KMS-11 (cell line): ENCODE measurements around the gene MSGN1.

Source experiments
- H2AFZ ChIP-seq: fragments of 200-600 bp; sonication (generic); 2 replicates; pipeline ENCODE4 v1.6.1; 2016; ENCODE audit warnings: antibody characterized with exemption, mixed run types, low read depth
- H3K27ac ChIP-seq: fragments of 200-600 bp; sonication (generic); 2 replicates; pipeline ENCODE4 v1.6.1; 2016; ENCODE audit warnings: mild to moderate bottlenecking, mixed run types
- H3K27me3 ChIP-seq: fragments of 200-600 bp; sonication (generic); 2 replicates; pipeline ENCODE4 v1.6.1; 2017; ENCODE audit warnings: mild to moderate bottlenecking, low read depth, mixed run types, moderate library complexity; ENCODE audit not compliant: insufficient read depth
- H3K36me3 ChIP-seq: fragments of 200-600 bp; sonication (generic); 2 replicates; pipeline ENCODE4 v1.6.1; 2017; ENCODE audit warnings: mild to moderate bottlenecking, mixed run types; ENCODE audit not compliant: insufficient read depth
- H3K4me1 ChIP-seq: fragments of 200-600 bp; sonication (generic); 2 replicates; pipeline ENCODE4 v1.6.1; 2016; ENCODE audit warnings: mild to moderate bottlenecking, low read depth, mixed run types; ENCODE audit not compliant: poor library complexity, severe bottlenecking
- H3K4me2 ChIP-seq: fragments of 200-600 bp; sonication (generic); 2 replicates; pipeline ENCODE4 v1.7.0; 2016; ENCODE audit warnings: mild to moderate bottlenecking, mixed run types
- H3K4me3 ChIP-seq: fragments of 200-600 bp; sonication (generic); IDR thresholded peaks from 2 replicates; pipeline ENCODE4 v1.6.1; 2017; ENCODE audit warnings: low read depth, low read length, mixed read lengths; ENCODE audit not compliant: insufficient read depth
- H3K79me2 ChIP-seq: fragments of 200-600 bp; sonication (generic); 2 replicates; pipeline ENCODE4 v1.6.1; 2016; ENCODE audit warnings: low read depth, mixed run types; ENCODE audit not compliant: insufficient read depth
- H3K9ac ChIP-seq: fragments of 200-600 bp; sonication (generic); 2 replicates; pipeline ENCODE4 v1.6.1; 2016; ENCODE audit warnings: mild to moderate bottlenecking, mixed run types
- H4K20me1 ChIP-seq: fragments of 200-600 bp; sonication (generic); 2 replicates; pipeline ENCODE4 v1.6.1; 2016; ENCODE audit warnings: mild to moderate bottlenecking, mixed run types; ENCODE audit not compliant: insufficient read depth
- TF ChIP-seq, protein P1 (sequence below): fragments of 200-600 bp; sonication (generic); conservative IDR thresholded peaks from 2 replicates; pipeline ENCODE4 v1.6.1; 2017; ENCODE audit warnings: low read depth, mild to moderate bottlenecking, antibody characterized with exemption, low read length, moderate library complexity, mixed read lengths

Gene MSGN1

DNA sequence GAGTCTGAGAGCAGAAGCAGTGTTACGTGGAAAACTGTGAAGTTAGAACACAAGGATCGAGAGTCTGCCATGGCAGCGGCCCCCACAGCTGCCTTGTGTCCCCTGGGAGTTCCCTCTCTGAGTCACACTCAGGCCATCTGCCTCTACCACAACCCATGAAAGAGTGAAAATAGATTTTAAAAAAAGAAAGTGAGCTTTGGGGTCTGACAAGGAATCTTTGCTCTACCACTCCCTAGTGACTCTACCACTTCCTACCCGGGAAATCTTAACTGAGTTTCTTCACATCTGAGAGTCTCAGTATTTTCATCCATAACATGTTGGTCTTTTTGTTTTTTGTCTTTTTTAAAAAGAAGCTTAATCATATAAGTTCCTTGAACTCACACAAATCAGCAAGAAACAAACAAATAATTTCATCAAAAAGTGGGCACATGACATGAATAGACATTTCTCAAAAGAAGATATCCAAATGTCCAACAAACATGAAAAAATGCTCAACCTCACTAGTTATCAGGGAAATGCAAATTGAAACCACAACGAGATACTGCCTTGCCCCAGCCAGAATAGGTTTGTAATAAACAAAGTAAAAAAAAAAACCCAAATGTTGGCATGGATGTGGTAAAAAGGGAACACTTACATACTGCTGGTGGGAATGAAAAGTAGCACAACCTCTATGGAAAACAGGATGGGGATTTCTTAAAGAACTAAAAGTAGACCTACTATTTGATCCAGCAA lies 2.4 kb upstream of the MSGN1 start:
- TF ChIP-seq, protein P1, sequence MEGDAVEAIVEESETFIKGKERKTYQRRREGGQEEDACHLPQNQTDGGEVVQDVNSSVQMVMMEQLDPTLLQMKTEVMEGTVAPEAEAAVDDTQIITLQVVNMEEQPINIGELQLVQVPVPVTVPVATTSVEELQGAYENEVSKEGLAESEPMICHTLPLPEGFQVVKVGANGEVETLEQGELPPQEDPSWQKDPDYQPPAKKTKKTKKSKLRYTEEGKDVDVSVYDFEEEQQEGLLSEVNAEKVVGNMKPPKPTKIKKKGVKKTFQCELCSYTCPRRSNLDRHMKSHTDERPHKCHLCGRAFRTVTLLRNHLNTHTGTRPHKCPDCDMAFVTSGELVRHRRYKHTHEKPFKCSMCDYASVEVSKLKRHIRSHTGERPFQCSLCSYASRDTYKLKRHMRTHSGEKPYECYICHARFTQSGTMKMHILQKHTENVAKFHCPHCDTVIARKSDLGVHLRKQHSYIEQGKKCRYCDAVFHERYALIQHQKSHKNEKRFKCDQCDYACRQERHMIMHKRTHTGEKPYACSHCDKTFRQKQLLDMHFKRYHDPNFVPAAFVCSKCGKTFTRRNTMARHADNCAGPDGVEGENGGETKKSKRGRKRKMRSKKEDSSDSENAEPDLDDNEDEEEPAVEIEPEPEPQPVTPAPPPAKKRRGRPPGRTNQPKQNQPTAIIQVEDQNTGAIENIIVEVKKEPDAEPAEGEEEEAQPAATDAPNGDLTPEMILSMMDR = no peak
- Histone ChIP-seq H3K4me3 (no peak overlapping the region), H3K36me3 (no peaks in the 10 kb centered on the region), H3K79me2 (no peaks in the 10 kb centered on the region), H3K27me3 (no peaks in the 10 kb centered on the region), H3K27ac (no peak overlapping the region), H3K4me1 (peaks cover 10% of the 10 kb centered on the region), H4K20me1 (no peaks in the 10 kb centered on the region), H2AFZ (no peak overlapping the region), H3K9ac (no peak overlapping the region), H3K4me2 (no peak overlapping the region)

DNA sequence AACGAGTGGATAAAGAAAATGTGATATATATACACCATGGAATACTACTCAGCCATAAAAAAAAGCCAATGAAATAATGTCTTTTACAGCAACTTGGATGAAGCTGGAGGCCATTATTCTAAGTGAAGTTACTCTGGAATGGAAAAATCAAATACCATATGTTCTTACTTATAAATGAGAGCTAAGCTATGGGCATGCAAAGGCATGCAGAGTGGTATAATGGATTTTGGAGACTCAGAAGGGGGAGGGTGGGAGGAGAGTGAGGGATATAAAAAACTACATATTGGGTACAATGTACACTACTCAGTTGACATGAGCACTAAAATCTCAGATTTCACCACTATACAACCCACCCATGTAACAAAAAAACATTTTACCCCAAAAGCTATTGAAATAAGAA lies 1.7 kb upstream of the MSGN1 start:
- no peaks in the 10 kb centered on the region for H3K27me3 ChIP-seq
- H3K36me3 ChIP-seq = no peaks in the 10 kb centered on the region
- H3K79me2 ChIP-seq = no peaks in the 10 kb centered on the region
- no peak overlapping the region for H3K4me3 ChIP-seq
- no peak overlapping the region for H3K4me2 ChIP-seq
- no peak overlapping the region for H2AFZ ChIP-seq
- no peaks in the 10 kb centered on the region for H4K20me1 ChIP-seq
- TF ChIP-seq, protein P1 = no peak
- no peak overlapping the region for H3K9ac ChIP-seq
- H3K27ac ChIP-seq = no peak overlapping the region
- peaks cover 10% of the 10 kb centered on the region for H3K4me1 ChIP-seq

DNA sequence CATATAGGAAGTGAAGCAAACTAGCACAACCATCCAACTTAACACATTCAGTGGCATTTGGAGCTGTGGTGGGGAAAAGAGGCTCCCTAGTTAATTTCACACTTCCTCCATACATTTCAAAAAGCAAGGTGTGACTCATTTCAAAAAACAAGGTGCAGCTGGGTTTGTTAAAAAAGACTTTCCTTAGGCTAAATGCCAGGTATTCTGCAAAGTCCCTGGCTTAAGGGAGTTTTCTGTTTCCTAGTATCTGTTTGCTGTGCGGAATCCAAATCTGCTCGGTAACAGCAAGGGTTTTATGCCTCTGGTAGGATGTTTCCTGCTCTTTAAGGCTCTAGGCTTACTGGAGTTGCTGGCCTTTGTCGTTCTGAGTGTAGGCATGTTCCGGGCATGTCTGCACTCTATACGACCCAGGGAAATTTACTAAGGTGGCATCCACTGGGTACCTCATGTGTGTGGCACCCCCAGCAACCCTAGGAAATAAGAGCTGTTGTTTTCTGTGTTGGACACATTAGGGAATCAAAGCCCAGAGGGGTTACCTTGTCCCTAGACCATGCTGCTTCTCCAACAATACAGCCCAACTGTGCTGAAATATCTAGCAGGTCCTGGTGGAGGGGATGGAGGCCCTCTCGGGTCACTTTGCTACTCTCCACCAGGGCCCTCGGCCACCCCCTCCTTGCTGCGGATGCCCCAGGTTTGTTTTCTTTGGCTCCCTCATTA lies 634 bp upstream of the MSGN1 start:
- no peak overlapping the region for H3K4me2 ChIP-seq

DNA sequence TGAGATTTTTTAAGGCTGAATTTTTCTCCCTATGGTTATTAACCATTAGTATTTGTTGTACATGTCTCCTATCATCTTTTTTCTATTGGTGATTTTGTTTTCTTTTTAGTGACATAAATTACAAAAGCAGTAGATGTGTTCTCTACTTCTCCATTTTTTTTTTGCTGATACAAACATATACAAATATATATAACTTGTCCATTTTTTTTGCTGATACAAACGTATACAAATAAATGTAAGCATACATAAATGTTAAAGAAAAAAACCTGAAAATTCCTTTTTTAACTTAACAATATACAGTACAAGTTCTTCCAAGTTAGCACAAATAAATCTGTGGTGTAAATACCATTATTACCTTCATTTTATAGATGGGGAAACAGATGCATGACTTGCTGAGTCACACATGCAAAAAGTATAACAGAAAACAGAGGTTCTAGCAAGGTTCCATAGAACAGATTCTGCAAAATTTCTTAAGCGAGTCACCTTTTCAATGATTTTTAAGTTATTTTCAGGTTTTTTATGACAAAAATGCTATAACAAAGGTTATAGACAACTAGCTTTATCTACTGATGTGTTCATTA lies 2.1 kb downstream of the MSGN1 start:
- no peak overlapping the region for H3K27ac ChIP-seq
- TF ChIP-seq, protein P1 = no peak
- no peaks in the 10 kb centered on the region for H4K20me1 ChIP-seq
- H3K36me3 ChIP-seq = no peaks in the 10 kb centered on the region
- no peak overlapping the region for H3K9ac ChIP-seq
- no peaks in the 10 kb centered on the region for H3K27me3 ChIP-seq
- peaks cover 9% of the 10 kb centered on the region for H3K4me1 ChIP-seq
- no peaks in the 10 kb centered on the region for H3K79me2 ChIP-seq
- no peak overlapping the region for H3K4me3 ChIP-seq
- H3K4me2 ChIP-seq = no peak overlapping the region
- no peak overlapping the region for H2AFZ ChIP-seq

More for the DNA sequence above, 634 bp upstream of the MSGN1 start:
- Histone ChIP-seq H3K27me3 (no peaks in the 10 kb centered on the region), H2AFZ (no peak overlapping the region), H3K36me3 (no peaks in the 10 kb centered on the region), H3K4me3 (no peak overlapping the region), H3K27ac (no peak overlapping the region), H3K79me2 (no peaks in the 10 kb centered on the region), H4K20me1 (no peaks in the 10 kb centered on the region), H3K4me1 (peaks cover 10% of the 10 kb centered on the region), H3K9ac (no peak overlapping the region)
- TF ChIP-seq, protein P1 = no peak
